Mammary epithelial cell (primary cell): ENCODE data around the gene GLT8D2.

ENCODE experiments used
- EZH2 ChIP-seq: IDR thresholded peaks from 2 replicates; pipeline ENCODE4 v1.6.1; 2012; ENCODE audit warnings: low read length, inconsistent platforms, borderline replicate concordance
- TF ChIP-seq, protein P1 (sequence below), 2 donors: IDR thresholded peaks in 1 of 2; conservative IDR thresholded peaks in 1 of 2; 2 replicates each; pipeline ENCODE4 v1.5.1; 2011 to 2012; ENCODE audit warnings: inconsistent platforms in 2 of 2, low read length in 2 of 2, mild to moderate bottlenecking in 2 of 2, control low read depth in 1 of 2, low read depth in 1 of 2; ENCODE audit not compliant: insufficient read depth in 1 of 2; ENCODE audit errors: extremely low read depth in 1 of 2

DNA sequence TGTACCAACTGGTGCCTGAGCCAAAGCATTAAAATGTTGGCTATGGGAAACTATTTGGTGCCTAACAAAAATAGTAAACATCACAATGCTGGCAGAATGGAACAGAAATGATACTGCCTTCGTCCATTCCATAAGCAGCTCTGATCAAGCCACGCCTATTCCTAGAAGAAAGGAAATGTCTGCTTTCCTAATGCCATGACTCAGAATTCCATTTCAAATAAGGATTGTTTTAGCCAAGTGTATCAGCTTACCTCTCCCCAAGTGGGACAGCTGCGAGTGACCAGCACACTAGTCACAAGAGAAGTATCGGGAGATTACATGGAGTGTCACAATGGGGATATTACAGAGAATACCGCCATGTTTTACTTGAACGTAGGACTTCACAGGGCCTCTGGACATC is 38.7 kb downstream of the GLT8D2 start:
- TF ChIP-seq, protein P1, sequence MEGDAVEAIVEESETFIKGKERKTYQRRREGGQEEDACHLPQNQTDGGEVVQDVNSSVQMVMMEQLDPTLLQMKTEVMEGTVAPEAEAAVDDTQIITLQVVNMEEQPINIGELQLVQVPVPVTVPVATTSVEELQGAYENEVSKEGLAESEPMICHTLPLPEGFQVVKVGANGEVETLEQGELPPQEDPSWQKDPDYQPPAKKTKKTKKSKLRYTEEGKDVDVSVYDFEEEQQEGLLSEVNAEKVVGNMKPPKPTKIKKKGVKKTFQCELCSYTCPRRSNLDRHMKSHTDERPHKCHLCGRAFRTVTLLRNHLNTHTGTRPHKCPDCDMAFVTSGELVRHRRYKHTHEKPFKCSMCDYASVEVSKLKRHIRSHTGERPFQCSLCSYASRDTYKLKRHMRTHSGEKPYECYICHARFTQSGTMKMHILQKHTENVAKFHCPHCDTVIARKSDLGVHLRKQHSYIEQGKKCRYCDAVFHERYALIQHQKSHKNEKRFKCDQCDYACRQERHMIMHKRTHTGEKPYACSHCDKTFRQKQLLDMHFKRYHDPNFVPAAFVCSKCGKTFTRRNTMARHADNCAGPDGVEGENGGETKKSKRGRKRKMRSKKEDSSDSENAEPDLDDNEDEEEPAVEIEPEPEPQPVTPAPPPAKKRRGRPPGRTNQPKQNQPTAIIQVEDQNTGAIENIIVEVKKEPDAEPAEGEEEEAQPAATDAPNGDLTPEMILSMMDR (conservative IDR thresholded peaks at IDR 0.05 in 1 of 2, IDR thresholded peaks at IDR 0.05 in 1 of 2; ENCODE audit: extremely low read depth in 1 of 2, insufficient read depth in 1 of 2, low read depth in 1 of 2, low read length in 2 of 2): no peak
- TF ChIP-seq EZH2: no peak
